ENCODE measurements around the gene PLD1. TPM values are rescaled to one million over a fixed set of nuclear protein-coding genes. Genes with fewer than 3 reads are reported as not detected.

Gene PLD1
- total RNA-seq, 1 experiment from 2014 or later: 5.3 TPM

GRCh38 chr3:171770689-171771620 lies 39.3 kb downstream of the PLD1 start:
- no TSS peak for BruUV-seq (replicated peaks)
- Mint-ChIP-seq H3K4me1 (ENCODE audit: low read depth, unreplicated experiment) (peaks cover 6% of the 10 kb centered on the region), H3K27ac (ENCODE audit: unreplicated experiment) (no peak overlapping the region), H3K9me3 (ENCODE audit: unreplicated experiment) (no peaks in the 10 kb centered on the region), H3K4me3 (ENCODE audit: unreplicated experiment) (peak overlapping the region; percentile 58), H3K36me3 (ENCODE audit: insufficient read depth, unreplicated experiment) (no peaks in the 10 kb centered on the region), H3K27me3 (ENCODE audit: insufficient read depth, unreplicated experiment) (no peaks in the 10 kb centered on the region)
- no peak for DNase-seq
- CTCF ChIA-PET: interaction anchor here (0.6 to 2.9 kb wide), 6 partner anchors 59 to 611 kb away, joined by 3 to 26 read pairs (median 11); no protein-coding TSS in a partner anchor
- H3K4me1 ChIP-seq: no peaks in the 10 kb centered on the region
- no peaks in the 10 kb centered on the region for H3K9me3 ChIP-seq
- no peak for TF ChIP-seq CTCF (IDR thresholded peaks at IDR 0.05; ENCODE audit: insufficient read depth in 1 of 2, low read depth in 1 of 2, low read length in 1 of 2, severe bottlenecking in 1 of 2, unreplicated experiment in 1 of 2)
- H3K27me3 ChIP-seq (replicated peaks; ENCODE audit: control insufficient read depth, insufficient read depth, low read length): no peaks in the 10 kb centered on the region
- intact Hi-C loops (cut with micrococcal nuclease; ENCODE audit: unreplicated experiment): loop anchor here (5.0 kb wide), 1 partner anchor 809 kb away; no protein-coding TSS in a partner anchor
- POLR2A ChIA-PET: interaction anchor here (0.6 kb wide), 1 partner anchor 39 kb away, joined by 3 read pairs; the partner anchor contains the start of gene PLD1
- H3K4me3 ChIP-seq (ENCODE audit: low read depth, low read length): peak overlapping the region; percentile 11
- no peaks in the 10 kb centered on the region for H3K36me3 ChIP-seq (ENCODE audit: control insufficient read depth, insufficient read depth, low read length)

- CTCF ChIA-PET: interaction anchor here (0.6 kb wide), 1 partner anchor 562 kb away, joined by 3 read pairs; no protein-coding TSS in a partner anchor
- BruUV-seq (replicated peaks): no TSS peak
- no peak overlapping the region for H3K4me3 Mint-ChIP-seq (ENCODE audit: unreplicated experiment)
These were observed 40.8 kb downstream of the PLD1 start for GRCh38 chr3:171769461-171769860.

More at GRCh38 chr3:171769461-171769860, 40.8 kb downstream of the PLD1 start:
- H3K4me3 ChIP-seq (ENCODE audit: low read depth, low read length): no peak overlapping the region
- Mint-ChIP-seq H3K27me3 (ENCODE audit: insufficient read depth, unreplicated experiment) (no peaks in the 10 kb centered on the region), H3K27ac (ENCODE audit: unreplicated experiment) (no peak overlapping the region), H3K4me1 (ENCODE audit: low read depth, unreplicated experiment) (peaks cover 6% of the 10 kb centered on the region), H3K36me3 (ENCODE audit: insufficient read depth, unreplicated experiment) (no peaks in the 10 kb centered on the region), H3K9me3 (ENCODE audit: unreplicated experiment) (no peaks in the 10 kb centered on the region)
- no peaks in the 10 kb centered on the region for H3K4me1 ChIP-seq
- H3K9me3 ChIP-seq: no peaks in the 10 kb centered on the region
- TF ChIP-seq CTCF (IDR thresholded peaks at IDR 0.05; ENCODE audit: insufficient read depth in 1 of 2, low read depth in 1 of 2, low read length in 1 of 2, severe bottlenecking in 1 of 2, unreplicated experiment in 1 of 2): no peak
- DNase-seq: no peak
- intact Hi-C loops (cut with micrococcal nuclease; ENCODE audit: unreplicated experiment): no loop called here
- POLR2A ChIA-PET: interaction anchor here (0.7 kb wide), 1 partner anchor 170 kb away, joined by 3 read pairs; no protein-coding TSS in a partner anchor
- H3K36me3 ChIP-seq (ENCODE audit: control insufficient read depth, insufficient read depth, low read length): no peaks in the 10 kb centered on the region
- H3K27me3 ChIP-seq (replicated peaks; ENCODE audit: control insufficient read depth, insufficient read depth, low read length): no peaks in the 10 kb centered on the region

Data from Caco-2 (cell line).